ENCODE data around the gene TBC1D1.

The TBC1D1 gene

DNA sequence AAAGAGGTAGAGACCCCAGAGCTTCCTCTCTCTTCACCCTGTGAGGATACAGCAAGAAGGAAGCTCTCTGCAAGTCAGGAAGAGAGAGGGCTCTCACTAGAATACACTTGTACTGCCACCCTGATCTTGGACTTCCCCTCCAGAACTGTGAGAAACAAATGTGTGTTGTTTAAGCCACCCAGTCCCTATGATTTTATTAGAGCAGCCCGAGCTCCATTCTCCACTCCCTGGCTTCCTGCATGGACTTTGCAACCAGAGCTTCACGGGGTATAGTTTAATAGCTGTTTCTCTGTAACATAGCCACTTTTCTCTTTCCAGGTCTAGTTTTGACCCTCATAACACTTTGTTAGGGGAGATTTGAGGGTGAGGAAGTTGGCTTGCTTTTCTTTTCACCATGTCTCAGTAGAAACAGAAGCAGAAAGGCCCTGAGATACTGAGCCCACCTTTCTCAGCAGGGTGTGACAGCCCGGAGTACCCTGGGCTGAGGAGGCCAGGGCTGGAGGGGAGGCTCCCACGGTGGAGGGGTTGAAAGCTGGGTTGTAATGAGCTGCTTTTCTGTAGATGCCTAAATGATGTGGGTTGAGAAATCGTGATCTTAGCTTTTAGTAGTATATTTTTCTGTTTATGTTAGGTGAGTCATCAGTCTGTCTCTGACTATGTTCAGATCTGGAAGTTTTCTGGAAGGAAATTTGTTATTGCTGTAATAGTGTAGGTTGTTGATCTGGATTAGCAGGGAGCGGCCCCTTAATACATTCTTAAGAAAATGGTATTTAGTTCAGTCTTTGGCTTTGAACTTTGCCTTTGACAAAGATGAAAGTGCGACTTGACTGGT, 187.9 kb downstream of the TBC1D1 start:
- no peak for DNase-seq (ENCODE audit: low read depth in 2 of 2)

DNA sequence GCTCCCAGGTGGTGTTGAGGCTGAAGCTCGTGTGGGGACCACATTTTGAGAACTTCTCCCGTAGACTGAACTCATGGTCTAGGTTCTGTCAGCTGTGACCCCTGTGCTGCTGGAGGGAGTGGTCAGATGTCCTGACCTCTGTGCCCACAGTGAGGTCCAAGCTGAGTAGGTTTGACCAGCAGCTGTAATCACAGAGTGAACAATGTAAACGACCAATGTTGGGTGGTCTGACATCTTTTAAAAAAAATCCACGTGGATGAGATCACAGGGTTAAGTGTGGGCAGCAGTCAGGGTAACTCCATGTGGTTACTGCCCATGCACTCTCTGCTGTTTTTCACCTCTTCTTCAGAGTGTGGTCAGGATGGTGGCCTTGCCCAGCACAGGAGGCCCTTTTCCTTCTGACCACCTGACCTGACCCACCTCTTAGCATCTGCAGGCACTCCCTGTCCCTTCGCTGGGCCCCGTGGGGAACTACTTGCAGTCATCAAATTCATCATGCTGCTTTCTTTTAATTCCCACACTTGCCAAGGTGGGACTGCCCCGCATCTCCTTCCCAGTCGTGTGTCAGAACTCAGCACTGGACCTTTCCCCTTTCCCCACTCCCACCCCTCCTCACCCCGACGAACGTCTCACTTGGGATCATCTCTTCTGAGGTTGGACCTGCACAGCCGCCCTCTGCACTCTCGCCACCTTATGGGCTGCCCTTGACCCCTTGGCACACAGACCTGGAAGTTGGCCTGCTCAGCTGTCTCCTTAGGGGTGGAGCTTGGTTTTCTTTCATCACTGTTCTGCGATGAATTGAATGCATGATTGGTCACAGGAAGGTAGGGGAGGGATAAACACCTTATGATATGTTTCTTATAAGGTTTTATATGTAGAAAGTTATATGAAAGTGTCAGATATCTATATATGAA, 189.4 kb downstream of the TBC1D1 start:
- no peak for DNase-seq (ENCODE audit: low read depth in 2 of 2)

DNA sequence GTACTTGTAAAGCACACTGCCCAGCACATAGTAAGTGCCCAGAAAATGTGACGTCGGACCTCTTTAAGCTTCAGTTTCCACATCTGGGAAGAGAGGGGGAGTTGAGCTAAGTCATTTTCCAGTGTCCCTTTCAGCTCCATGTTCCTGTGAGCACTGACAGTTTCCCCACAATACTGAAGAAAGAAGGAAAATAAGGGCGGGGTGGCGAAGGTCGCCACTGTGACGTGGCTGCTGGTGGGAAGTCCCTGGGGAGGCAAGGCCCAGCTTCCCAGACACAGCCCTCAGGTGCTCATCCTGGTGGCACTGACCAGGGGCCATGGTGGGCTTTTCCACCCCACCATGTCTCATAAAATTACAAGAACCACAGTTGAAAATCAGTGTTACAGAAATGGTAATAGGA, 191.1 kb downstream of the TBC1D1 start:
- no peak for DNase-seq (ENCODE audit: low read depth in 2 of 2)

DNA sequence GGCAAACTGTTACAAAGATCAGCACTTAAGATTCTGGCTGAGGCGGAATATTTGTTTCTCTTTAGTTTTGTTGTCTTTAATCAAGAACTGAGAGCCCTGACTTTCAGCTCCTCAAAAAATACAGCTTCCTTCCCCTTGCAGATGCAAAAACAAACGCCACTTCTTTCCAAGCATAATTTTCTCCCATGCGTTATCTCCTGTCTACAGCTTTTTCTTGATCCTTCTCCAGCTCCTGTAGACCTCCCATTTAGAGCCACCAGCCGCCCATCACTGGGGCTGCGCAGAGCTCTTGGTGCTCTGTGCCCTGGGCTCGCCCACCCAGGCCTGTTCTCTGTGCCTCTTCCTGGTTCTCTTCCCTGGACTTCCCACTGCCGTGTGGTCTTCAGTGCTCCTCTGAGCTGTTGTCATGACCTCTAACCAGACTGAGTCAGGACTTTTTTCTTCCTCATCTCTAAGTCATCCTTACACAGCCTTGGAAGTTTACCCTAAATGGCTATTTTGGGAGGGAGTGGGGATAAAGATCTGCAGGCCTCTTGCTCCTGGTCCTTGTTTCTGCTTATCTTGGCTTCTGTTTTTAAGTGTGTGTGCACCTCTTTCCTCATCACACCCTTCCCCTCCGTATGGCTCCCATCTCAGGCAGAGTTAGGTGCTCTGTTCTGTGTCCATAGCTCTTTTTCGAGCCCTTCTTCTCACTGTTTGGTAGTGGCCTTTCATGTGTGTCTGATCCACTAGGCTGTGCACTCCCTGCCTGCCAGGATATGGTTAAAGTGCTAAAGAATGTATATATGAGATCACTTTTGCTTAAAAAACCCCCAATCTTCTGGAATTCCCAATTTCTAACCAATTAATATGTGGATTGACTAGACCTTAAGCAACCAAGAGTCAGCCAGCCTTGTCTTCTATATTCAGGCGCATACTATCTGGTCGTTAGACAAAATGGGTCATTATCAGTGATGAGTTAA, 191.8 kb downstream of the TBC1D1 start:
- no peak for DNase-seq (ENCODE audit: low read depth in 2 of 2)

DNA sequence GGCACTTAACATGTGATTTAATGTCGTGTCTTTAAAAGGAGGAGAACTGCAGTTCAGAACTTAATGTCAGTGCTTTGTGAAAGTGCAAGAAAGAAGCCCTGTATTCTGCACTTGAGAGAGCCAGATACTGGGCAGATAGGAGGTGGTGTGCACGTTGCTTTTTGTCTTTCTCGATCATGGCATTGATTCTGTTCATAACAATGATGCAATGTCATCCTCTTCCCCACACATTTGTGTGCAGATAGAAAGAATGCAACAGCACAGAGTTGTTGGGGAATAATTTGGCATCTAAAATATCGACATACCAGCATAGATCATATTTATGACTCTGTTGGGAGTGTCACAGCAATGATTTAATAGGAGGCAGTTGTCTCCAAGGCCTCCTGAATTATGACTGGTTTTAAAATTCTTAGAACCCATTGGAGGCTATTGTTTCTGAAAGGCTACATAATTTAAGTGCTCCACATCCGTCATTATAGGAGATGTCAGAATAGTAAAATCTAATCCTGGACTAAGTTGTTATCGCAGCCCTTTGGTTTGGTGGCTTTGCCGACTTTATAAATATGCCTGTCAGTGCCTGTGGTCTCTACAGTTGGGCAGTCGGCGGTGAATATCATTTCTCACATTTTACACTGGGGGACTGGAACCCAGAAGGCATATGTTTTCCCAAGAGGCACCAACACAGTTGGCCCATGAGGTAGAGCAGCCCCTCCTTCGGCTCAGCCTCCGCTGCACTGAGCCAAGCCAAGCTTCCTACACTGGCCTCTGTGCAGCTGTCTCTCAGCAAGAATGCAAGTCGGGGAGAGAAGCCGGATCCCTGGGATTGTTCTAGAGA, 194.2 kb downstream of the TBC1D1 start:
- DNase-seq (ENCODE audit: low read depth in 2 of 2): no peak

DNA sequence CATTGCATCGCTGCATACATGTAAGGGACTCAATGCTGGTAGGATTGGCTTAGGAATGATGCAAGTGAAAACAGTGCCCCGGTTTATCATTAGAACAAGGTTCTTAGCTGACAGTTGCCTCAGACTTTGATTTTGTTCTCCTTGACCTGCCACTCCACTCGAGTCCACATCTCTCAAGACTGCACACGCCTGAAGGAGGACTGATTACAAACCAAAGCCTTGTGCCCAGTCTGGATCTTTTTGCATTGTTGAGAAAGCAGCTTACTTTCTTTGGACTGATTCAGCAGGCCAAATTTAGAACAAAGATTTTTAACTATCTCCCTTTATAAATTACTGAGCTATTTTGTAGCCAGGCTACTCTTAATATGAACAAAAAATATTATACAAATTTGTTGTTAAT, 194.9 kb downstream of the TBC1D1 start:
- no peak for DNase-seq (ENCODE audit: low read depth in 2 of 2)

DNA sequence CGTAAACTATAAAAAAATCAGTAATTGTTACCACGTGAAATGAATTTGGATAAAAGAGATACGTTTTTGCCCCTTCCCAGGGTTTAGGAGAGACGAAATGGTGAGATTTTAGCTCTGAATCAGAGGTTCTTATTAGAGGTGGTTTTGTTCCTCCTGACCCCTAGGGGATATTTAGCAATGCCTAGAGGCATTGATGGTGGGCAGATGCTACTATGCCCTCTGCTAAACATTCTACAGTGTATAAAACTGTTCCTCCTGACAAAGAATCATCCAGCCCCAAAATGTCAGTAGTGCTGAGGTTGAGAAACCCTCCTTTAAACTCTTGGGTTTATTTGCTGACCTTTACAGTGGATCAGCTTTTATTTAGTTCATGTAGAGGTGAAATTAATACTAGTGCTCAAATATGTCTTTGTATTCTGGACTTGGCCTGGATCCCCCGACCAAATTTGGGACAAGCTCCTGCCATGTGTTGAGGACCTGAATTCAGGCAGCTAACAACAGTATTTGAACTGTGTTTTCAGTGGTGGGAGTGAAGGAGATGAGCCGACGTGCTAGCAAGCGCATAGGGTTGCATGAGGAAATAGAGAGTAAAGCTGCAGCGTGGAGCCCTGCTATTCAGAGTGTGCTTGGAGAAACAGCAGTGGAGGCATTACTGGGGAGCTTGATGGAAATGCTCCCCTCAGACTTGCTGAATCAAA, 195.4 kb downstream of the TBC1D1 start:
- no peak for DNase-seq (ENCODE audit: low read depth in 2 of 2)

DNA sequence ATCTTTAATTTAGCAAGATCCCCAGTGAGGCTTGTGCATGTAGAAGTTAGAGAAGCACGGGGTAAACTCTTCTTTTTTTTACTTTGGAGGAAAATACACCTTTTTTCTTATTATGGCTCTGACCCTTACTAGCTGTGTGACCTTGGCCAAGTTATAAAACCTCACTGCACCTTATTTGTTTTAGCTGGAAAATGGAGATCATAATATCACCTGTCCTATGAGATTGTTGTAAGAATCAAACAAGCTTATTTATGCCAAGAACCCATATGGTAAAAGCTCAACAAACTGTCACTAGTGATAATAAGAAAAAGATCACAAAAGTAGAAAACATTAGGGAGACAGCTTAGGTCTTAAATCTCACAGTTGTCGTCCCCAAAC, 196.0 kb downstream of the TBC1D1 start:
- no peak for DNase-seq (ENCODE audit: low read depth in 2 of 2)

DNA sequence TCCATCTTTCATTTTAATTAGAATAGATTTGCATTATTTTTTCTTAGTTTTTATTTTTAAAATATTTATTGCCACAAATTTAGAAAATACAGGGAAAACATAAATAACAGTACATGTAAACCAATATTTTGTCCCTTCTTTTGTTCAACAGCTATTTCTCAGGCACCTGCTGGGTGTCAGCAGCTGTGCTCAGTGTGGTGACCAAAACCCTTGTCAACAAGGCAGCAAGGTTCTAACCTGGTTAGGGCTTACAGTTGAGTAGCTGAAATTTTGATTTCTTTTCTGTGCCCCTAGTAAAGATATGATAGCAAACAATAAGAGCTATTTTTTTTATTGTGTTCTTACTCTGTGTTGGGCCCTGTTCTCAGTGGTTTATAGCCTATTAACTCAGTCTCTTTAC, 197.4 kb downstream of the TBC1D1 start:
- DNase-seq (ENCODE audit: low read depth in 2 of 2): no peak

DNA sequence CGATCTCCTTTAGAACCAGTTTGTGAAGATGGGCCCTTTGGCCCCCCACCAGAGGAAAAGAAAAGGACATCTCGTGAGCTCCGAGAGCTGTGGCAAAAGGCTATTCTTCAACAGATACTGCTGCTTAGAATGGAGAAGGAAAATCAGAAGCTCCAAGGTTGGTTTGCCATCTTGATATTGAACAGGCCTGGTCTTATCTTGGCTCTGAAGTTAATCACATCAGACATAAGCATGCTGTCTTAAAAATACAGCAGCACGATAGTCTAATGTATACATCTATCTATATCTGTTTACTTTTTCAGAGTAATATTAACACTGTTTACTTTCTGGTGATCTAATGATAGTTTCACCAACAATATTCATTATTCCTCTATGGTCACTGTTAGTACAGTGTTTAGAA, 199.1 kb downstream of the TBC1D1 start:
- no peak for DNase-seq (ENCODE audit: low read depth in 2 of 2)

DNA sequence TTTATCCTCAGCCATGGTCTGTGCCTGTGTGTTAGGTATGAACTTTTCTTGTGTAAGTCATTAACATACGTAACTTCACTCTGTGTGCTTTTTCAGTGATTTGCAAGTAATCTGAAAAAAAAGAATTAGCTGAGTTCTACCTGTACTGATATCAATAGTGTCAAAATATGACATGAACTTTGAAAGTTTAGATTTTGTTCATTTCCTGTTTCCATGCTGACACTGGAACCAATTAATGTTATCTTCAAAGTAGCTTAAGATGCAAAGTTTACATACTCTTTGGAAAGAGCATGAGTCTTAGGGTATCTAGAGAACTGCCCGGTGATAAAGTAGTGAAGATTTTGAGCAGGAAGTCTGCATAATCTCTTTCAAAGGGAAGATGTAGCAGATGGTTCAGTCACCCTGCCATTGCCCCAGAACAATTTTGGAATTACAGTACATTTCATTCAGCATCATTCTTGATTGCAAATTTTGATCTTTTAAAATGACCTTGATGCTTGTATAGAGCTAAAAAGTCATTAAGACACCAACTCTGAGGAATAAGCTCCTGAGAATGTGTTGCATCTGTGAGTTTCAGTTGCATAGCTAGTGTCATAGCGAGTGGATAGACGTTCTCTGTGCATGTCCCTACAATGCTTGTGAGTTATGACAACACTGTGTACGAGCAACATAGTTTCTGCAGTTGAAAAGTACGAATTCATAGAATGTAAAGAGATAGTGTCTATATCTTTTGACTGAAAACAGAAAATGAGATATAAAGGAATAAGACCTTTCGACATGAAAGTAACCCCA, 199.8 kb downstream of the TBC1D1 start:
- no peak for DNase-seq (ENCODE audit: low read depth in 2 of 2)

DNA sequence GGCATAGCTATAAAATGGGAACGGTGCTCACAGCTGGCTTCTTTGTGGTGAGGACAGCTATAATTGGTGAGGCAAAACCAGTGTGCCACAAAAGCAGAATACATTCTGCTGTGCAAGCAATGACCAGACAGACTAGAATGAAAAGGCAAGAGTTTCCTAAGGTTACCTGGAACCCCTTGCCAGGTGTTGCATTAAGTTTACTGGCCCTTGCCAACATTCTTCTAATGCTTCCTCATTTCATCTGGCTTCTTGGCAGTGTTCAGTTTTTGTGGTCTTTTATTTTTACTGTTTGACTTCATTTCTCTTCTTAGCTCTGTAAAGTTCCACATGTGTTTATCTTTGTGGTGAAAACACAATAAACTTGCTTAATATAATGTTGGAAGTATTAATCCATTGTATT, 200.8 kb downstream of the TBC1D1 start:
- DNase-seq (ENCODE audit: low read depth in 2 of 2): no peak

DNA sequence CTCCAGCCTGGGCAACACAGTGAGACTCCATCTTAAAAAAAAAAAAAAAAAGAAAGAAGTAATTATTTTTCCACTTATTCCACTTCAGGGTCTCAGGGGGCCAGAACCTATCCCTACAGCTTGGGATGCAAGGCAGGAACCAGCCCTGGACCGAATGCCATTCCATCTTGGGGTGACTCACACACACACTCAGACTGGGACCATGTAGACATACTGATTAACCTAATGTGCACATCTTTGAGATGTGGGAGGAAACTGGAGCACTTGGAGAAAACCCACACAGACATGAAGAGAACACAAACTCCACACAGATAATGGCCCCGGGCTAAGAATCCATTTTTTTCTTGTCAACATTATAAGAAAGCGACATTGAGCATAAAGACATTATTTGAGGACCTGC, 201.8 kb downstream of the TBC1D1 start:
- no peak for DNase-seq (ENCODE audit: low read depth in 2 of 2)

DNA sequence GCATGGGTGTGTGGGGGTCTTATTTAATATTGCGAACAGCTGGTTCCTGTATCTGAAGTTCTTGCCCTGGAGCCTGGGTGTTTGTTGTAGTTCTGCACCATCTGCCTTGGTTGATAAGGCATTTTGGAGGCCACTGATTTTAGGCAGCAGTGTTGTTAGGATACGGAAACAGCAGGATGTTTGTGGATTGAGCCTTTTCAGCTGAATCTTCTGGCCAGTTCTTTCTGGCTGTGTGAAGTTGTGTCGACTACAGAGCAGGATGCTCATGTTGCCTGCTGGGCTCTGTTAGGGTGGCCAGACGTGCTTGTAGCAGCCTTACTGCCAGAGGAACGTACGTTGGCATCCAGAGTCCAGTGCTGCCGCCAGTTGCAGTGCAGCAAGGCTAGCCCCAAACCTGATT, 203.5 kb downstream of the TBC1D1 start:
- no peak for DNase-seq (ENCODE audit: low read depth in 2 of 2)

DNA sequence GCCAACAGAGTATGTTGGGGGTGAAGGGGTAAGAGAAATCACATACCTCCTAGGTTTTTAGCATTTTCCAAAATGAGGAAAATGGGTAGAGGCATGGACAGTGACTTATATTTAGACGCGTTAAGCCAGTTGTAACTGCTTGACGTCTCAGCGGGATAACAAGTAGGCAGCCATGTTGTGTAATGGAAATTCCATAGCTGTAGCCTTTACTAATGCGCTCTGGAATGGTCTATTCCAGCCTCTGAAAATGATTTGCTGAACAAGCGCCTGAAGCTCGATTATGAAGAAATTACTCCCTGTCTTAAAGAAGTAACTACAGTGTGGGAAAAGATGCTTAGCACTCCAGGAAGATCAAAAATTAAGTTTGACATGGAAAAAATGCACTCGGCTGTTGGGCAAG, 204.8 kb downstream of the TBC1D1 start:
- DNase-seq (ENCODE audit: low read depth in 2 of 2): no peak

DNA sequence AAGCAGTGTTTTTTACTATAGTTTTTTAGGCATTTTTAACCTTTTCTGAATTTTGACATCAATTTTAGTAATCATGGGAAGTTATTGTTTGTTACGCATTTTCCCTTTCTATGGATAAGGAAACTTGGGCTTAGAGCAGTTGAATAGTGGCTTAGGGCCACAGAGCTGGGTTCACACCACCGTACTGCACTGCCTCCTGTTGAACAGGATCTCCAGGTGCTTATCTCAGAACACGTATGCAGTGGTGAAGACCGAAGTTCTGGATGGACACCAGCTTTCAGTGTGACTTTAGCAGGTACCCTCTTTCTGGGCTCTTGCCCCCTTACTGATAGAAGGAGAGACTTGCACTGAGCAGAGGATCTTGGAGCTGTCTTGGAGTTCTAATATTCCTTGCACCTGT, 206.9 kb downstream of the TBC1D1 start:
- DNase-seq (ENCODE audit: low read depth in 2 of 2): no peak

DNA sequence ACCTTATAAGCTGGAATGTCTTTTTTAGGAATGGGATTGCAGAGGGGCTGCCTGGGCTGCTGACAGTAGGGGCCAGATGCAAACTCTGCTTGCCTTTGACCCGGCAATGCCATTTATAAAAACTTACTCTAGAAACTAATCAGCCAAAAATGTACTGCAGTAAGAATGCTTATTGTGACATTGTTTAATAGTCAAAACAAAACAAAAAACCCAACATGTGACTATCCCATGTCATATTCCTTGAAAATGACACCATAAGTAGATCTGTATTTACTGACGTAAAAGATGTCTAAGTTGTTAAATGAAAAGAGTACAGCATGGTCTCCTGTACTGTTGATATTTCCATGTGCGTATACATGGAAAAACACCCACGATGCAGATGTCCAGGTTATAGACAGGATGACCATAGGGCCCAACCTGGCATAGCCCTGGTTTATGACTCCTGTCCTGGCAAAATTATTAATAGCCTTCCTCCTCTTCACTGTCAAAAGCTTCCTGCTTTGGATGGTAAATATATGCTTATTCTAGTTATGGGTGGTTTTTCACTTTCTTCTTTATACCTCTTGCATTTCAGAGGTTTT, 208.2 kb downstream of the TBC1D1 start:
- DNase-seq (ENCODE audit: low read depth in 2 of 2): no peak

DNA sequence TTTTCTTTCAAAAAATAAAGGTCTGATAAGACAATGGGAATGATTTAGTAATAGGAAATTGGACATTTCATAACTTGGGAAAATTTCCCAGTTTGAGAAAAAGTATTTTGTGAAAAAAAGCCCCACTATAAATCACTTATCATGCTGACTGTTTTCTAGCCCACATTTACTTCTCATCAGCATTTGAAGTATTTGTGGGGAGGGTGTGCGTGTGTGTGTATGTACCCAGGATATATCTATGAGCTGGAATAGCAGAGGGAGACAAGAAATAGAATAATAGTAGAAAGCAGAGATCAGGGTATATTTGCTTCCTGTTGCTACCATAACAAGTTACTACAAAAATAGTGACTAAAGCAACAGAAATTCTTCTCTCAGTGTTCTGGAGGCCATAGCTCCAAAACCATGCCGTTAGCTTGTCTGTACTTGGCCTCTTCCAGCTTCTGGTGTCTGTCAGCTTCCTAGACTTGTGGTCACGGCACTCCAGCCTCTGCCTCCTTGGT, 209.1 kb downstream of the TBC1D1 start:
- no peak for DNase-seq (ENCODE audit: low read depth in 2 of 2)
